K562 (cell line): ENCODE measurements around the gene OR2V2. TPM values are rescaled to one million over a fixed set of nuclear protein-coding genes. Genes with fewer than 3 reads are reported as not detected.

Experiments used
- BCLAF1 ChIP-seq, 2 experiments: fragments of 450-650 bp in 1 of 2; IDR thresholded peaks; 2 replicates each; pipeline ENCODE4 v1.6.1; 2011 to 2017; ENCODE audit warnings: low read depth in 2 of 2, antibody characterized with exemption in 1 of 2, borderline replicate concordance in 1 of 2, low read length in 1 of 2, mild to moderate bottlenecking in 1 of 2, mixed read lengths in 1 of 2; ENCODE audit not compliant: control insufficient read depth in 1 of 2
- BRCA1 ChIP-seq, 2 experiments: fragments of 450-650 bp in 1 of 2; sonication (generic) in 1 of 2; formaldehyde crosslinking in 1 of 2; IDR thresholded peaks; 2 replicates each; pipeline versions ENCODE4 v1.5.0 to v1.6.1; 2017 to 2020; ENCODE audit warnings: mild to moderate bottlenecking in 1 of 2, missing genetic modification reagents in 1 of 2
- CREB3L1 ChIP-seq: fragments of 450-650 bp; IDR thresholded peaks from 2 replicates; pipeline ENCODE4 v1.6.1; 2014; ENCODE audit warnings: low read depth, mild to moderate bottlenecking, moderate library complexity, borderline replicate concordance
- HMGXB4 ChIP-seq: sonication (generic); formaldehyde crosslinking; IDR thresholded peaks from 2 replicates; pipeline ENCODE4 v1.8.1; 2023; ENCODE audit warnings: mild to moderate bottlenecking, missing genetic modification reagents
- MTA3 ChIP-seq: fragments of 450-650 bp; formaldehyde crosslinking; IDR thresholded peaks from 2 replicates; pipeline ENCODE4 v1.6.1; 2017; ENCODE audit warnings: mild to moderate bottlenecking, borderline replicate concordance
- NFIC ChIP-seq: fragments of 450-650 bp; IDR thresholded peaks from 2 replicates; pipeline ENCODE4 v1.6.1; 2017; ENCODE audit warnings: mild to moderate bottlenecking, inconsistent platforms
- NFRKB ChIP-seq: fragments of 450-650 bp; IDR thresholded peaks from 2 replicates; pipeline ENCODE4 v1.6.1; 2016; ENCODE audit warnings: low read depth
- STAG1 ChIP-seq: sonication (generic); formaldehyde crosslinking; IDR thresholded peaks from 2 replicates; pipeline ENCODE4 v1.5.0; 2020; ENCODE audit warnings: missing genetic modification reagents, borderline replicate concordance
- SUPT5H ChIP-seq: fragments of 450-650 bp; IDR thresholded peaks from 2 replicates; pipeline ENCODE4 v1.6.1; 2016
- ZBTB7A ChIP-seq: IDR thresholded peaks from 2 replicates; pipeline ENCODE4 v1.6.1; 2011; ENCODE audit warnings: low read depth, mild to moderate bottlenecking, low read length, moderate library complexity, borderline replicate concordance; ENCODE audit not compliant: control insufficient read depth
- polyA plus RNA-seq, 8 experiments: library from polyadenylated mRNA; depleted of rRNA in 4 of 8; stranded (reverse) in 5 of 8; unstranded in 3 of 8; fragments of >200 nt; fragmentation: Nextera tagmentation in 2 of 8; fragmentation: Illumina TruSeq in 1 of 8; extraction: Ambion mirVana in 2 of 8; extraction: Trizol in 1 of 8; gene quantifications; 2 replicates each; pipeline versions ENCODE4 v1.2.1 to v1.2.3, GENCODE V29; 2011 to 2014; ENCODE audit warnings: inconsistent platforms in 1 of 8, missing spikeins in 1 of 8
- total RNA-seq, 7 experiments: library from RNA; depleted of rRNA in 6 of 7; stranded (reverse); fragments of >200 nt in 6 of 7; fragmentation: Illumina TruSeq in 2 of 7; extraction: Trizol in 2 of 7; gene quantifications; 2 replicates each; pipeline versions ENCODE4 v1.2.1 to v1.2.3, GENCODE V29; 2011 to 2021; ENCODE audit warnings: low replicate concordance in 1 of 7
- TF ChIP-seq, protein P1 (sequence below), 2 experiments: IDR thresholded peaks; 2 replicates each; pipeline ENCODE4 v1.6.1; 2011; ENCODE audit warnings: borderline replicate concordance in 1 of 2, control low read depth in 1 of 2, low read depth in 1 of 2, low read length in 1 of 2, mild to moderate bottlenecking in 1 of 2, mixed read lengths in 1 of 2, moderate library complexity in 1 of 2; ENCODE audit not compliant: insufficient read depth in 1 of 2, insufficient read length in 1 of 2, poor library complexity in 1 of 2, severe bottlenecking in 1 of 2; ENCODE audit errors: extremely low read depth in 1 of 2
- TF ChIP-seq, protein P2 (sequence below): sonication (generic); formaldehyde crosslinking; IDR thresholded peaks from 2 replicates; pipeline ENCODE4 v1.9.0; 2022; ENCODE audit warnings: mild to moderate bottlenecking, missing genetic modification reagents
- TF ChIP-seq, protein P3 (sequence below), 3 experiments: fragments of 200-800 bp in 1 of 3; sonication (Bioruptor generic) in 1 of 3; sonication (generic) in 1 of 3; formaldehyde crosslinking in 1 of 3; IDR thresholded peaks; 2 replicates each; pipeline versions ENCODE4 v1.6.1 to v1.8.0; 2016 to 2022; ENCODE audit warnings: mild to moderate bottlenecking in 2 of 3, missing compliant biosample characterization in 2 of 3, missing genetic modification characterization in 2 of 3, missing genetic modification reagents in 1 of 3

The OR2V2 gene
- total and polyA plus RNA-seq, 9 of the 15 experiments (the other 6 are each of a cell fraction or from before 2014, with no cell fraction given) = 0.01 TPM; not detected in 8

DNA sequence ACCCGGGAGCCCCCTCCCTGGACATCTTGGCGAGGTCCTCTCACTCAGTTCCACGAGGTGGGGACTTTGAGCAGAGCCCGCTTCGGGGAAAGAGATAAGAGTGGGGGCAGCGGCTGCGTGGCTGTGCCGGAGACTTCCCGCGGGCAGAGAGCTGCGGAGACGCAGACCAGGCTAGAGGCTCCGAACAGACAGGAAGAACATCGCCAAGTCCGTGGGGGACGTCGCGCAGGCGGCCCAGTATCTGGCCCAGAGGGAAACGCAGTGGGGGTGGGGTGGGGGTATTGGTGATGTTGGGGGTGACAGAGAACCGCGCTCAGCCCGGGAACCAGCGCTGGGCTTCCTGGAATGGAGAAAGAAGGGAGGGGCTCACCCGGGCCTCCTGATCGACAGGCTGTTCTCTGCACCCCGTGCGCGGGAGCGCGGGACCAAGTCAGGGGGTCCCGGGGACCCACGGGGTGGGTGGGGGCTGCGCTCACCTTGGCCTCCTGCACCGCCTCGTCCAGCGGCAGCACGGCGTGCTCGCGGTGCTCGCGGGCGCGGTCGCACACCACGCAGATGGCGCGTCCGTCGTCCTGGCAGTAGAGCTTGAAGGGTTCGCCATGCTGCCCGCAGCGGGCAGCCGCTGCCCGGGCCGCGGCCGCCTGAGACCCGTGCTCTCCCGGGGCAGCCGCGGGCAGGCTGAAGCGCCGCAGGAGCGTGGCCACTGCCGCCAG lies 56.9 kb downstream of the OR2V2 start (continued):
- TF ChIP-seq MTA3 (0 out of 2 replicates have a peak, but pooled peaks have one; percentile 15), NFIC (peak; percentile 64), SUPT5H (0 out of 2 replicates have a peak, but pooled peaks have one; percentile 35), BRCA1 (IDR thresholded peaks at IDR 0.05) (no peak), BRCA1 (CRISPR knock-in tag; IDR thresholded peaks at IDR 0.05) (no peak), ZBTB7A (peak; percentile 56; the same call in 1 of the 2 replicates), NFRKB (no peak), STAG1 (CRISPR knock-in tag) (no peak), HMGXB4 (CRISPR knock-in tag) (no peak), BCLAF1 (IDR thresholded peaks at IDR 0.05; ENCODE audit: borderline replicate concordance in 1 of 2, control insufficient read depth in 1 of 2, low read depth in 2 of 2, low read length in 1 of 2) (no peak), CREB3L1 (no peak)
- TF ChIP-seq, protein P1, sequence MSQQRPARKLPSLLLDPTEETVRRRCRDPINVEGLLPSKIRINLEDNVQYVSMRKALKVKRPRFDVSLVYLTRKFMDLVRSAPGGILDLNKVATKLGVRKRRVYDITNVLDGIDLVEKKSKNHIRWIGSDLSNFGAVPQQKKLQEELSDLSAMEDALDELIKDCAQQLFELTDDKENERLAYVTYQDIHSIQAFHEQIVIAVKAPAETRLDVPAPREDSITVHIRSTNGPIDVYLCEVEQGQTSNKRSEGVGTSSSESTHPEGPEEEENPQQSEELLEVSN (IDR thresholded peaks at IDR 0.05; ENCODE audit: borderline replicate concordance in 1 of 2, extremely low read depth in 1 of 2, insufficient read depth in 1 of 2, insufficient read length in 1 of 2, low read depth in 1 of 2, low read length in 1 of 2, poor library complexity in 1 of 2, severe bottlenecking in 1 of 2) = peak; percentile 78 to 86
- TF ChIP-seq, protein P2, sequence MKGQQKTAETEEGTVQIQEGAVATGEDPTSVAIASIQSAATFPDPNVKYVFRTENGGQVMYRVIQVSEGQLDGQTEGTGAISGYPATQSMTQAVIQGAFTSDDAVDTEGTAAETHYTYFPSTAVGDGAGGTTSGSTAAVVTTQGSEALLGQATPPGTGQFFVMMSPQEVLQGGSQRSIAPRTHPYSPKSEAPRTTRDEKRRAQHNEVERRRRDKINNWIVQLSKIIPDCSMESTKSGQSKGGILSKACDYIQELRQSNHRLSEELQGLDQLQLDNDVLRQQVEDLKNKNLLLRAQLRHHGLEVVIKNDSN = no peak
- TF ChIP-seq, protein P3, sequence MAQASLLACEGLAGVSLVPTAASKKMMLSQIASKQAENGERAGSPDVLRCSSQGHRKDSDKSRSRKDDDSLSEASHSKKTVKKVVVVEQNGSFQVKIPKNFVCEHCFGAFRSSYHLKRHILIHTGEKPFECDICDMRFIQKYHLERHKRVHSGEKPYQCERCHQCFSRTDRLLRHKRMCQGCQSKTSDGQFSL (CRISPR knock-in tag; IDR thresholded peaks at IDR 0.05) = no peak
- TF ChIP-seq, protein P3 (tag; IDR thresholded peaks at IDR 0.05) = 0 out of 4 replicates have a peak, but pooled peaks of 1 of the 2 experiments have one; percentile 14
